K562 (cell line): ENCODE data around the gene SECISBP2. TPM values are rescaled to one million over a fixed set of nuclear protein-coding genes. Genes with fewer than 3 reads are reported as not detected.

Source experiments
- ATAC-seq: fragments of 200-7000 bp; cut with Tn5 transposase; 3 replicates; pipeline ENCODE4 v1.9.1; 2020; ENCODE audit warnings: moderate library complexity
- BruUV-seq: library from RNA; stranded (reverse); fragments of 400-500 nt; replicated peaks from 2 replicates; lab custom pipeline; 2021; lab: Mats Ljungman, UMichigan
- CTCF ChIA-PET: fragments of 300-600 bp; formaldehyde crosslinking; extraction: SDS; loops from one replicate; lab custom pipeline; 2021; ENCODE audit warnings: low intra/inter-chr PET ratio; lab: Yijun Ruan, JAX
- POLR2A ChIA-PET: fragments of 300-600, 350-650 bp; sonication (Branson Sonifier 250); formaldehyde crosslinking; extraction: SDS; loops from one replicate; lab custom pipeline; 2021; ENCODE audit warnings: antibody characterized with exemption, inconsistent platforms; lab: Yijun Ruan, JAX
- DNase-seq, 4 experiments: peaks; one replicate each; pipeline versions ENCODE4 v3.0.0 to v3.0.0-alpha.2; 2011 to 2018; ENCODE audit warnings: low spot score in 3 of 4, mixed read lengths in 3 of 4; ENCODE audit errors: extremely low read depth in 1 of 4
- FAIRE-seq: peaks from 2 replicates; lab custom pipeline; 2011; peaks lifted over from hg19 to GRCh38; lab: Jason Lieb, UNC
- H2AFZ ChIP-seq: 2 replicates; pipeline ENCODE4 v1.6.0; 2011; ENCODE audit warnings: low read depth, low read length, control low read depth, inconsistent platforms
- H3K27ac ChIP-seq: fragments of 200-600 bp; 3 replicates; pipeline ENCODE4 v1.8.0; 2011; ENCODE audit warnings: low read depth, mild to moderate bottlenecking, control low read depth, inconsistent platforms, low read length, moderate library complexity, mixed read lengths; ENCODE audit errors: extremely low read depth
- H3K27me3 ChIP-seq, 2 experiments: fragments of 300-600 bp in 1 of 2; 2 replicates in 1 of 2; 3 replicates in 1 of 2; pipeline versions ENCODE4 v1.6.0 to v1.8.0; 2011; ENCODE audit warnings: inconsistent platforms in 2 of 2, low read length in 2 of 2, mild to moderate bottlenecking in 1 of 2, mixed read lengths in 1 of 2, moderate library complexity in 1 of 2; ENCODE audit not compliant: control insufficient read depth in 2 of 2, insufficient read depth in 2 of 2
- H3K36me3 ChIP-seq: fragments of 300-600 bp; 3 replicates; pipeline ENCODE4 v1.8.0; 2011; ENCODE audit warnings: mild to moderate bottlenecking, low read length, inconsistent platforms; ENCODE audit not compliant: control insufficient read depth, insufficient read depth
- H3K4me1 ChIP-seq, 2 experiments: fragments of 200-600 bp in 1 of 2; replicated peaks in 1 of 2; 2 replicates in 1 of 2; 3 replicates in 1 of 2; pipeline versions ENCODE4 v1.5.1 to v1.8.0; 2011; ENCODE audit warnings: inconsistent platforms in 2 of 2, low read length in 2 of 2, mild to moderate bottlenecking in 1 of 2, mixed read lengths in 1 of 2, moderate library complexity in 1 of 2; ENCODE audit not compliant: control insufficient read depth in 2 of 2, insufficient read depth in 2 of 2
- H3K4me2 ChIP-seq: 2 replicates; pipeline ENCODE4 v1.6.1; 2011; ENCODE audit warnings: low read length, control low read depth, inconsistent platforms, mixed read lengths; ENCODE audit not compliant: insufficient read depth
- H3K4me3 ChIP-seq: fragments of 200-600 bp; sonication (generic), shearing (Covaris generic); 2 replicates; pipeline ENCODE4 v1.5.1; 2016; ENCODE audit warnings: control low read depth, inconsistent platforms
- H3K79me2 ChIP-seq: fragments of 200-600 bp; 3 replicates; pipeline ENCODE4 v1.8.0; 2011; ENCODE audit warnings: low read length, inconsistent platforms; ENCODE audit not compliant: control insufficient read depth, insufficient read depth
- H3K9ac ChIP-seq, 2 experiments: 2 replicates each; pipeline versions ENCODE4 v1.6.0 to v1.6.1; 2011; ENCODE audit warnings: low read depth in 2 of 2, low read length in 2 of 2, control low read depth in 1 of 2, inconsistent platforms in 1 of 2, mild to moderate bottlenecking in 1 of 2, mixed read lengths in 1 of 2; ENCODE audit not compliant: insufficient read depth in 1 of 2
- H3K9me1 ChIP-seq: one replicate; pipeline ENCODE4 v1.6.0; 2011; ENCODE audit warnings: inconsistent platforms, mild to moderate bottlenecking, low read length, moderate library complexity; ENCODE audit not compliant: control insufficient read depth, insufficient read depth
- H3K9me3 ChIP-seq: replicated peaks from 2 replicates; pipeline ENCODE4 v1.5.1; 2011; ENCODE audit warnings: low read depth, low read length, inconsistent platforms; ENCODE audit not compliant: control insufficient read depth, insufficient read depth
- H4K20me1 ChIP-seq: replicated peaks from 2 replicates; pipeline ENCODE4 v1.6.1; 2011; ENCODE audit warnings: low read length, inconsistent platforms, mixed read lengths; ENCODE audit not compliant: control insufficient read depth, insufficient read depth
- CBX1 ChIP-seq: sonication (generic); IDR thresholded peaks from 2 replicates; pipeline ENCODE4 v1.6.1; 2016; ENCODE audit warnings: antibody characterized with exemption, low read depth, mild to moderate bottlenecking
- CREB3 ChIP-seq: fragments of 450-650 bp; conservative IDR thresholded peaks from 2 replicates; pipeline ENCODE4 v1.6.1; 2016; ENCODE audit warnings: missing genetic modification characterization, low read depth, mild to moderate bottlenecking, missing compliant biosample characterization, moderate library complexity
- CTCF ChIP-seq, 3 experiments: IDR thresholded peaks in 2 of 3; conservative IDR thresholded peaks in 1 of 3; 2 replicates each; pipeline ENCODE4 v1.5.1; 2011 to 2012; ENCODE audit warnings: low read length in 3 of 3, mild to moderate bottlenecking in 3 of 3, control low read depth in 2 of 3, improper control_type of control experiment in 1 of 3, inconsistent platforms in 1 of 3, low read depth in 1 of 3, mixed read lengths in 1 of 3, moderate library complexity in 1 of 3; ENCODE audit not compliant: insufficient read depth in 2 of 3
- DACH1 ChIP-seq: fragments of 450-650 bp; IDR thresholded peaks from 2 replicates; pipeline ENCODE4 v1.6.1; 2018; ENCODE audit not compliant: partially characterized antibody
- HDAC2 ChIP-seq: fragments of 450-650 bp; IDR thresholded peaks from 2 replicates; pipeline ENCODE4 v1.6.1; 2016; ENCODE audit warnings: mild to moderate bottlenecking
- HNRNPH1 ChIP-seq: fragments of 200-400 bp; formaldehyde crosslinking; optimal IDR thresholded peaks from 2 replicates; pipeline ENCODE3; 2017; ENCODE audit warnings: low read depth, mild to moderate bottlenecking, low read length, moderate library complexity
- JUND ChIP-seq, 2 experiments: IDR thresholded peaks; 2 replicates in 1 of 2; 3 replicates in 1 of 2; pipeline ENCODE4 v1.6.1; 2011; ENCODE audit warnings: borderline replicate concordance in 2 of 2, low read depth in 2 of 2, low read length in 2 of 2, improper control_type of control experiment in 1 of 2, missing biosample characterization in 1 of 2, missing genetic modification characterization in 1 of 2, missing genetic modification reagents in 1 of 2
- PRPF4 ChIP-seq: fragments of 200-400 bp; formaldehyde crosslinking; IDR thresholded peaks from one replicate; pipeline ENCODE4 v1.6.1; 2017; ENCODE audit warnings: low read length, low read depth, mild to moderate bottlenecking; ENCODE audit not compliant: insufficient read depth, poor library complexity, severe bottlenecking
- SNRNP70 ChIP-seq: fragments of 200-400 bp; formaldehyde crosslinking; optimal IDR thresholded peaks from 2 replicates; pipeline ENCODE3; 2017; ENCODE audit warnings: low read depth, low read length
- SRSF7 ChIP-seq: fragments of 200-400 bp; formaldehyde crosslinking; optimal IDR thresholded peaks from 2 replicates; pipeline ENCODE3; 2017; ENCODE audit warnings: mild to moderate bottlenecking, low read depth, low read length
- ZFP36 ChIP-seq: fragments of 150-350 bp; IDR thresholded peaks from 2 replicates; pipeline ENCODE4 v1.6.1; 2018; ENCODE audit warnings: low read length, low read depth; ENCODE audit not compliant: partially characterized antibody
- ZNF766 ChIP-seq: fragments of 200-800 bp; sonication (Bioruptor generic); conservative IDR thresholded peaks from 2 replicates; pipeline ENCODE4 v1.6.1; 2016; ENCODE audit warnings: missing genetic modification characterization, missing compliant biosample characterization
- ZSCAN29 ChIP-seq: fragments of 450-650 bp; IDR thresholded peaks from 2 replicates; pipeline ENCODE4 v1.6.1; 2017
- WGBS: fragments of 100-300 bp; shearing (Covaris generic); methylation state at CpG from one replicate; pipeline ENCODE4 v1.1.6; 2016; ENCODE audit warnings: low coverage, mixed read lengths; ENCODE audit not compliant: insufficient coverage; ENCODE audit errors: missing lambda C conversion rate; 5-methylcytosine and 5-hydroxymethylcytosine counted together
- in situ Hi-C: fragments of 300-500 bp; cut with MboI; formaldehyde crosslinking; loops from 4 replicates; pipeline ENCODE4 v1.15.0; 2018; ENCODE audit warnings: inconsistent platforms, mixed read lengths
- intact Hi-C: fragments of 100-400 bp; cut with micrococcal nuclease; formaldehyde crosslinking; loops from 2 replicates; pipeline ENCODE4 v1.14.2; 2022
- polyA plus RNA-seq, 8 experiments: library from polyadenylated mRNA; depleted of rRNA in 4 of 8; stranded (reverse) in 5 of 8; unstranded in 3 of 8; fragments of >200 nt; fragmentation: Nextera tagmentation in 2 of 8; fragmentation: Illumina TruSeq in 1 of 8; extraction: Ambion mirVana in 2 of 8; extraction: Trizol in 1 of 8; gene quantifications; 2 replicates each; pipeline versions ENCODE4 v1.2.1 to v1.2.3, GENCODE V29; 2011 to 2014; ENCODE audit warnings: inconsistent platforms in 1 of 8, missing spikeins in 1 of 8
- total RNA-seq, 7 experiments: library from RNA; depleted of rRNA in 6 of 7; stranded (reverse); fragments of >200 nt in 6 of 7; fragmentation: Illumina TruSeq in 2 of 7; extraction: Trizol in 2 of 7; gene quantifications; 2 replicates each; pipeline versions ENCODE4 v1.2.1 to v1.2.3, GENCODE V29; 2011 to 2021; ENCODE audit warnings: low replicate concordance in 1 of 7
- TF ChIP-seq, protein P1 (sequence below), 2 experiments: fragments of 150-350 bp in 1 of 2; IDR thresholded peaks; 2 replicates each; pipeline ENCODE4 v1.6.1; 2012 to 2016; ENCODE audit warnings: low read depth in 2 of 2, low read length in 2 of 2, mild to moderate bottlenecking in 1 of 2, moderate library complexity in 1 of 2

The SECISBP2 gene
- total and polyA plus RNA-seq, 9 of the 15 experiments (the other 6 are each of a cell fraction or from before 2014, with no cell fraction given): 3.2 to 41.6 (median 26.1) TPM

DNA sequence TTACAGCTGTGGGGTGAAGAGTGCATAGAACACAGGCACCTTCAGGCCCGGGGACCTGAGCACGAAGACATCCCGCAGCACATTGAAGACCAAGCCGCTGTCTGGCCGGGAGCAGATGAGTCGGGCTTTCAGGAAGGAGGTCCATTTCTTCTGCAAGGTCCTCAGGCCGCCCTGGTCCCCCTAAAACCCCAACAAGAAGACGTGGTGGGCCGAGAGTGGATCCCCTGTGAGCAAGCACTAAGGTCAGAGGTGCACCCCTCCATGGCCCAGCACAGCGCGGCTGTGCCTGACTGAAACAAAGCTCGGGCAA, 70.5 kb downstream of the SECISBP2 start:
- H3K9me3 ChIP-seq: no peaks in the 10 kb centered on the region
- ChIA-PET CTCF (no interaction called here), POLR2A (no interaction called here)
- in situ Hi-C loops: no loop called here
- intact Hi-C loops: no loop called here
- peaks cover 20 to 87% of the 10 kb centered on the region in 2 experiments for H3K27me3 ChIP-seq
- no peak overlapping the region for H3K9ac ChIP-seq
- no peak for FAIRE-seq
- no peak overlapping the region for H3K4me2 ChIP-seq
- no peak for TF ChIP-seq ZNF766 (CRISPR knock-in tag)
- TF ChIP-seq DACH1: no peak
- TF ChIP-seq HDAC2: no peak
- TF ChIP-seq CBX1: no peak
- no peak for TF ChIP-seq ZSCAN29
- TF ChIP-seq ZFP36: no peak
- TF ChIP-seq CREB3: no peak
- TF ChIP-seq, protein P1, sequence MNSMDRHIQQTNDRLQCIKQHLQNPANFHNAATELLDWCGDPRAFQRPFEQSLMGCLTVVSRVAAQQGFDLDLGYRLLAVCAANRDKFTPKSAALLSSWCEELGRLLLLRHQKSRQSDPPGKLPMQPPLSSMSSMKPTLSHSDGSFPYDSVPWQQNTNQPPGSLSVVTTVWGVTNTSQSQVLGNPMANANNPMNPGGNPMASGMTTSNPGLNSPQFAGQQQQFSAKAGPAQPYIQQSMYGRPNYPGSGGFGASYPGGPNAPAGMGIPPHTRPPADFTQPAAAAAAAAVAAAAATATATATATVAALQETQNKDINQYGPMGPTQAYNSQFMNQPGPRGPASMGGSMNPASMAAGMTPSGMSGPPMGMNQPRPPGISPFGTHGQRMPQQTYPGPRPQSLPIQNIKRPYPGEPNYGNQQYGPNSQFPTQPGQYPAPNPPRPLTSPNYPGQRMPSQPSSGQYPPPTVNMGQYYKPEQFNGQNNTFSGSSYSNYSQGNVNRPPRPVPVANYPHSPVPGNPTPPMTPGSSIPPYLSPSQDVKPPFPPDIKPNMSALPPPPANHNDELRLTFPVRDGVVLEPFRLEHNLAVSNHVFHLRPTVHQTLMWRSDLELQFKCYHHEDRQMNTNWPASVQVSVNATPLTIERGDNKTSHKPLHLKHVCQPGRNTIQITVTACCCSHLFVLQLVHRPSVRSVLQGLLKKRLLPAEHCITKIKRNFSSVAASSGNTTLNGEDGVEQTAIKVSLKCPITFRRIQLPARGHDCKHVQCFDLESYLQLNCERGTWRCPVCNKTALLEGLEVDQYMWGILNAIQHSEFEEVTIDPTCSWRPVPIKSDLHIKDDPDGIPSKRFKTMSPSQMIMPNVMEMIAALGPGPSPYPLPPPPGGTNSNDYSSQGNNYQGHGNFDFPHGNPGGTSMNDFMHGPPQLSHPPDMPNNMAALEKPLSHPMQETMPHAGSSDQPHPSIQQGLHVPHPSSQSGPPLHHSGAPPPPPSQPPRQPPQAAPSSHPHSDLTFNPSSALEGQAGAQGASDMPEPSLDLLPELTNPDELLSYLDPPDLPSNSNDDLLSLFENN (IDR thresholded peaks at IDR 0.05; ENCODE audit: low read depth in 2 of 2, low read length in 2 of 2): no peak
- no peak for TF ChIP-seq JUND (IDR thresholded peaks at IDR 0.05; ENCODE audit: borderline replicate concordance, low read depth, low read length)
- no peak for TF ChIP-seq JUND (tag; IDR thresholded peaks at IDR 0.05; ENCODE audit: borderline replicate concordance, low read depth, low read length)
- TF ChIP-seq SNRNP70: no peak
- no peak for TF ChIP-seq HNRNPH1
- no peak for TF ChIP-seq PRPF4
- no peak for TF ChIP-seq CTCF (IDR thresholded peaks at IDR 0.05 in 2 of 3, conservative IDR thresholded peaks at IDR 0.05 in 1 of 3; ENCODE audit: insufficient read depth in 2 of 3, low read depth in 1 of 3, low read length in 3 of 3)
- no peak for TF ChIP-seq SRSF7
- no peak for ATAC-seq
- WGBS: 22% methylated on average over 4 of the region's 12 CpGs
- no peaks in the 10 kb centered on the region for H3K79me2 ChIP-seq
- BruUV-seq: no TSS peak
- no peaks in the 10 kb centered on the region; the same call in 1 of the 2 replicates for H4K20me1 ChIP-seq
- no peaks in the 10 kb centered on the region for H3K9me1 ChIP-seq
- H3K4me3 ChIP-seq: no peak overlapping the region
- no peak overlapping the region for H3K27ac ChIP-seq
- peaks cover 0 to 3% of the 10 kb centered on the region in 2 experiments; a peak in 1 of 5 replicates for H3K4me1 ChIP-seq
- DNase-seq: no peak
- H3K36me3 ChIP-seq: no peaks in the 10 kb centered on the region
- no peak overlapping the region for H2AFZ ChIP-seq
